ENCODE data around the gene CEP162.

DNA sequence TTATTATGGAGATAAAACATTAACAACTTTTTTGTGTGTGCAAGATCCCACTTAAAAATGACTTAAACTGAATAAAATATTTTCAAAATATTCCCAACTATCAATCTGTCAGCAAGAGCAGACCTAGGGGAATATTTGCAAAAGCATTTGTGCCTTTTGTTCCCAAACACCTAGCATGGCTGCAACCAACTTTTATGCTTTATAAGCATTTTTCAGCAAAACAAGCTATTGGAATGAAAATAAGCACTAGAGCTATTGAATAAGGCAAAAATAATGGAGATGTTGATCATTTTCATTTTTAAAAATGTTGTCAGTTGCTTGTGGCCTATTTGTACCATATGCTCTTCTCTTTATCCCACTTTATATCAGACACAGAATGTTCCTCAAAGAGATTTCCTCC lies 28.2 kb upstream of the CEP162 start:
- TF ChIP-seq, protein P1, sequence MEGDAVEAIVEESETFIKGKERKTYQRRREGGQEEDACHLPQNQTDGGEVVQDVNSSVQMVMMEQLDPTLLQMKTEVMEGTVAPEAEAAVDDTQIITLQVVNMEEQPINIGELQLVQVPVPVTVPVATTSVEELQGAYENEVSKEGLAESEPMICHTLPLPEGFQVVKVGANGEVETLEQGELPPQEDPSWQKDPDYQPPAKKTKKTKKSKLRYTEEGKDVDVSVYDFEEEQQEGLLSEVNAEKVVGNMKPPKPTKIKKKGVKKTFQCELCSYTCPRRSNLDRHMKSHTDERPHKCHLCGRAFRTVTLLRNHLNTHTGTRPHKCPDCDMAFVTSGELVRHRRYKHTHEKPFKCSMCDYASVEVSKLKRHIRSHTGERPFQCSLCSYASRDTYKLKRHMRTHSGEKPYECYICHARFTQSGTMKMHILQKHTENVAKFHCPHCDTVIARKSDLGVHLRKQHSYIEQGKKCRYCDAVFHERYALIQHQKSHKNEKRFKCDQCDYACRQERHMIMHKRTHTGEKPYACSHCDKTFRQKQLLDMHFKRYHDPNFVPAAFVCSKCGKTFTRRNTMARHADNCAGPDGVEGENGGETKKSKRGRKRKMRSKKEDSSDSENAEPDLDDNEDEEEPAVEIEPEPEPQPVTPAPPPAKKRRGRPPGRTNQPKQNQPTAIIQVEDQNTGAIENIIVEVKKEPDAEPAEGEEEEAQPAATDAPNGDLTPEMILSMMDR (IDR thresholded peaks at IDR 0.05; ENCODE audit: poor library complexity), result no peak
- TF ChIP-seq EZH2phosphoT487 (IDR thresholded peaks at IDR 0.05; ENCODE audit: low read depth, severe bottlenecking, unreplicated experiment), result no peak
- TF ChIP-seq EZH2 (IDR thresholded peaks at IDR 0.05; ENCODE audit: borderline replicate concordance), result no peak

All from hepatocyte (in vitro differentiated cells).